GM19324 (cell line): ENCODE results near the gene FAM221B.
A peak's percentile ranks its signal among the peaks of the same experiment; 100 is the strongest.

Source experiments
- ATAC-seq: cut with Tn5 transposase; IDR thresholded peaks from one replicate; pipeline ENCODE4 v1.9.1; 2021; ENCODE audit warnings: mild to moderate bottlenecking, moderate library complexity; ENCODE audit not compliant: unreplicated experiment, low FRiP score

The FAM221B gene

GRCh38 chr9:35822926-35823325 is 5.6 kb downstream of the FAM221B start:
- no peak for ATAC-seq

GRCh38 chr9:35820076-35820475 is 8.5 kb downstream of the FAM221B start:
- ATAC-seq = no peak

- no peak for ATAC-seq
Measured at GRCh38 chr9:35818341-35818740, 10.2 kb downstream of the FAM221B start.

GRCh38 chr9:35816708-35817107 is 11.8 kb downstream of the FAM221B start:
- ATAC-seq = no peak

- peak; percentile 79 for ATAC-seq
Measured at GRCh38 chr9:35814841-35815543, 13.5 kb downstream of the FAM221B start, which contains the start of gene HINT2. TSS of gene HINT2 (minus strand) at chr9:35815042. CDS start at chr9:35814979, 63 bp downstream.

GRCh38 chr9:35814106-35814840 is 14.3 kb downstream of the FAM221B start:
- peak; percentile 22 for ATAC-seq

- ATAC-seq = no peak
Measured at GRCh38 chr9:35813434-35814105, 15.0 kb downstream of the FAM221B start.

- peak; percentile 53 for ATAC-seq
Measured at GRCh38 chr9:35812025-35812602, 16.4 kb downstream of the FAM221B start, which contains the start of gene SPAG8. TSS of gene SPAG8 (minus strand) at chr9:35812262. CDS start at chr9:35812147, 115 bp downstream.

GRCh38 chr9:35811381-35812024 is 17.0 kb downstream of the FAM221B start:
- no peak for ATAC-seq

GRCh38 chr9:35810122-35810521 is 18.4 kb downstream of the FAM221B start:
- ATAC-seq = no peak

- ATAC-seq = no peak
Measured at GRCh38 chr9:35808433-35808832, 20.1 kb downstream of the FAM221B start.

- ATAC-seq = no peak
Measured at GRCh38 chr9:35806101-35806500, 22.4 kb downstream of the FAM221B start.

GRCh38 chr9:35801328-35802128 is 27.0 kb downstream of the FAM221B start:
- ATAC-seq = no peak

- no peak for ATAC-seq
Measured at GRCh38 chr9:35800530-35800929, 28.0 kb downstream of the FAM221B start.

GRCh38 chr9:35798658-35799374 is 29.7 kb downstream of the FAM221B start:
- ATAC-seq = no peak

GRCh38 chr9:35797311-35798109 is 31.0 kb downstream of the FAM221B start:
- ATAC-seq = no peak

- ATAC-seq = no peak
Measured at GRCh38 chr9:35795695-35796094, 32.8 kb downstream of the FAM221B start.

GRCh38 chr9:35793461-35793860 is 35.1 kb downstream of the FAM221B start:
- ATAC-seq = no peak
